GM21737 (cell line): ENCODE results near the gene LMAN2.

ENCODE experiments used
- ATAC-seq: cut with Tn5 transposase; IDR thresholded peaks from one replicate; pipeline ENCODE4 v1.9.1; 2021; ENCODE audit warnings: mild to moderate bottlenecking, moderate library complexity; ENCODE audit not compliant: unreplicated experiment

LMAN2 gene

DNA sequence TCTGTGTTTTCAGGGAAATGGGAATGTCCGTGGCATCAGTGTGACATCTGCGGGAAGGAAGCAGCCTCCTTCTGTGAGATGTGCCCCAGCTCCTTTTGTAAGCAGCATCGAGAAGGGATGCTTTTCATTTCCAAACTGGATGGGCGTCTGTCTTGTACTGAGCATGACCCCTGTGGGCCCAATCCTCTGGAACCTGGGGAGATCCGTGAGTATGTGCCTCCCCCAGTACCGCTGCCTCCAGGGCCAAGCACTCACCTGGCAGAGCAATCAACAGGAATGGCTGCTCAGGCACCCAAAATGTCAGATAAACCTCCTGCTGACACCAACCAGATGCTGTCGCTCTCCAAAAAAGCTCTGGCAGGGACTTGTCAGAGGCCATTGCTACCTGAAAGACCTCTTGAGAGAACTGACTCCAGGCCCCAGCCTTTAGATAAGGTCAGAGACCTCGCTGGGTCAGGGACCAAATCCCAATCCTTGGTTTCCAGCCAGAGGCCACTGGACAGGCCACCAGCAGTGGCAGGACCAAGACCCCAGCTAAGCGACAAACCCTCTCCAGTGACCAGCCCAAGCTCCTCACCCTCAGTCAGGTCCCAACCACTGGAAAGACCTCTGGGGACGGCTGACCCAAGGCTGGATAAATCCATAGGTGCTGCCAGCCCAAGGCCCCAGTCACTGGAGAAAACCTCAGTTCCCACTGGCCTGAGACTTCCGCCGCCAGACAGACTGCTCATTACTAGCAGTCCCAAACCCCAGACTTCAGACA lies 57.5 kb downstream of the LMAN2 start:
- ATAC-seq: no peak

DNA sequence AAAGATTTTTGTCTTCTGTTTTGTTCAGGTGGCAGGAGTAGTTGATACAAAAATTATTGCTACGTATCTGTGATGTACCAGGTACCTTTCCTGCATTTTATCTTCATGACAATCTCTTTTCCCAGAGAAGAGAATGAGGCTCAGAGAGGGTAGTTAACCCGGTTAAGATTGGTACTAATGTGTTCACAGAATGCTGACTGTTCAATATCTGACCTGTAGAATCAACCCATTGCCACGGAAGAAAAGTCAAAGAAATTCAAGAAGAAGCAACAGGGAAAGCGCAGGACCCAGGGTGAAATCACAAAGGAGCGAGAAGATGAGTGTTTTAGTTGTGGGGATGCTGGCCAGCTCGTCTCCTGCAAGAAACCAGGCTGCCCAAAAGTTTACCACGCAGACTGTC lies 59.7 kb downstream of the LMAN2 start:
- no peak for ATAC-seq

DNA sequence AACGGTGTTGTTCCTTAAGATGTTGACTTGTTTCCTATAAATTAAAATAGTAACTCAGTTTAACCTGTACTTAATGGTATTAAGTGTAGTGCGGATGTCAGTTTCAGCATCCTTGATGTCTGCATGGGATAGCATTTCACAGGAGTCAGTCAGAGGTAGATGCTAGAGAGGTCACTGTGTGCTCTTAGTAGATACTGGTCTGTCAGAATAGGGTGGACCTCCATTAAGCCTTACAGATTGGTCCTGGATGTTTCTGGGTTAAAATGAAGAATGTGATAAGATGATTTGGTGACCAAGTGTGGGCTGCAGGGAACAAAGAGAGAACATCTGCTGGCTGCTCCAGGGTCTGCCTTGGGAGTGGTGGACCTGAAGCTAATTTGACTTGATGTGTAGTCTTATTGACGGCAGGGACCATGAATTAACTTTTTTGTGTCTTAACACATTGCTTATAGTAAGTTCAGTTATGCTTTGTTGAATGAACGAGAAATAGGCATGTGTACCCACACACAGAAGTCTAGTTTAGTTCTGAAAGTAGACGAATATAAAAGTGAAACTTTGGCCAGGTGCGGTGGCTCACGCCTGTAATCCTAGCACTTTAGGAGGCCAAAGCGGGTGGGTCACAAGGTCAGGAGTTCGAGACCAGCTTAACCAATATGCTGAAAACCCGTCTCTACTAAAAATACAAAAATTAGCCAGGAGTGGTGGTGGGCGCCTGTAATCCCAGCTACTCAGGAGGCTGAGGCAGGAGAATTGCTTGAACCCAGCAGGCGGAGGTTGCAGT lies 60.5 kb downstream of the LMAN2 start:
- peak; percentile 53 for ATAC-seq

DNA sequence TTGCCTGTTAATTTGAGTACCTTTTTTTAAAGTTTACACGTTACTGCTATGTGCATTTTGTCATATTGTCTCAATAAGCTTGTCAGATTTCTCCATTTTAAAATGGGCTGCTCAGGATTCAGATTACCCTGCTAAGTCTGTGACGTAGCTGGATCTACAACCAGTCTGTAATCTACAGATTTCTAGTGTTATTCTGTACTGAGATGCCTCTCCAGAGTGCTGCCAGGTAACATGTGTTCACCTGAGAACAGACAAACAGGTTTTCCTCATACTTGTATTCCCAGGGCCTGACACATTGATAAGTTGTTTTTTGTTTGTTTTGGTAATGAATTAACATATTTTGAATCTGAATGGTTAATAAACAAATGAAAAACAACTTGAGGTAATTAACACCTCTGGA lies 63.3 kb downstream of the LMAN2 start:
- no peak for ATAC-seq
